Endothelial cell of umbilical vein (primary cell): ENCODE measurements around the gene GPRASP2. TPM values are rescaled to one million over a fixed set of nuclear protein-coding genes. Genes with fewer than 3 reads are reported as not detected.
A peak's percentile ranks its signal among the peaks of the same experiment; 100 is the strongest.

Source experiments
- BruUV-seq: library from RNA; stranded (reverse); fragments of 400-500 nt; replicated peaks from 2 replicates; lab custom pipeline; 2021; lab: Mats Ljungman, UMichigan
- CTCF ChIA-PET: fragments of 300-600, 350-600 bp; sonication (Branson Sonifier 250); formaldehyde crosslinking; loops from one replicate; lab custom pipeline; 2021; ENCODE audit warnings: antibody characterized with exemption, inconsistent platforms; lab: Charles Lee
- POLR2A ChIA-PET: fragments of 300-600, 350-600 bp; sonication (Branson Sonifier 250); formaldehyde crosslinking; loops from one replicate; lab custom pipeline; 2021; ENCODE audit warnings: antibody characterized with exemption, inconsistent platforms; lab: Charles Lee
- DNase-seq: peaks from one replicate; pipeline ENCODE4 v3.0.0-alpha.2; 2011; ENCODE audit warnings: low read depth, low spot score
- FAIRE-seq: peaks from 2 replicates; lab custom pipeline; 2011; peaks lifted over from hg19 to GRCh38; lab: Jason Lieb, UNC
- H2AFZ ChIP-seq: 2 replicates; pipeline ENCODE4 v1.6.0; 2012; ENCODE audit warnings: low read depth, low read length, control low read depth, inconsistent platforms
- H3K27ac ChIP-seq: 2 replicates; pipeline ENCODE4 v1.5.1; 2011; ENCODE audit warnings: low read depth, mild to moderate bottlenecking, control low read depth, low read length, moderate library complexity; ENCODE audit not compliant: insufficient read depth
- H3K27me3 ChIP-seq, 2 experiments: 2 replicates each; pipeline versions ENCODE4 v1.6.0 to v1.6.1; 2011; ENCODE audit warnings: low read length in 2 of 2, mixed read lengths in 1 of 2; ENCODE audit not compliant: control insufficient read depth in 2 of 2, insufficient read depth in 2 of 2
- H3K36me3 ChIP-seq, 2 experiments: 2 replicates in 1 of 2; 3 replicates in 1 of 2; pipeline ENCODE4 v1.5.1; 2011; ENCODE audit warnings: low read length in 2 of 2, mild to moderate bottlenecking in 1 of 2, moderate library complexity in 1 of 2; ENCODE audit not compliant: control insufficient read depth in 2 of 2, insufficient read depth in 2 of 2; ENCODE audit errors: extremely low read depth in 1 of 2
- H3K4me1 ChIP-seq: 3 replicates; pipeline ENCODE4 v1.5.1; 2011; ENCODE audit warnings: mild to moderate bottlenecking, low read length; ENCODE audit not compliant: control insufficient read depth, insufficient read depth; ENCODE audit errors: extremely low read depth
- H3K4me2 ChIP-seq: 2 replicates; pipeline ENCODE4 v1.6.1; 2011; ENCODE audit warnings: low read length, control low read depth, mixed read lengths; ENCODE audit not compliant: insufficient read depth
- H3K4me3 ChIP-seq, 3 experiments: fragments of 200-600 bp in 1 of 3; sonication (generic), shearing (Covaris generic) in 1 of 3; replicated peaks in 1 of 3; 2 replicates each; pipeline ENCODE4 v1.5.1; 2011 to 2016; ENCODE audit warnings: control low read depth in 3 of 3, low read length in 3 of 3, mild to moderate bottlenecking in 2 of 3, inconsistent platforms in 1 of 3, low read depth in 1 of 3, moderate library complexity in 1 of 3; ENCODE audit not compliant: insufficient read depth in 1 of 3
- H3K79me2 ChIP-seq: 2 replicates; pipeline ENCODE4 v1.6.0; 2012; ENCODE audit warnings: low read length, inconsistent platforms; ENCODE audit not compliant: control insufficient read depth, insufficient read depth
- H3K9ac ChIP-seq: replicated peaks from 2 replicates; pipeline ENCODE3; 2011; ENCODE audit warnings: low read length, control low read depth; ENCODE audit not compliant: insufficient read depth; ENCODE audit errors: extremely low read depth
- H3K9me1 ChIP-seq: replicated peaks from 3 replicates; pipeline ENCODE4 v1.6.0; 2011; ENCODE audit warnings: mild to moderate bottlenecking, low read length; ENCODE audit not compliant: control insufficient read depth, insufficient read depth; ENCODE audit errors: extremely low read depth
- H3K9me3 ChIP-seq: replicated peaks from 2 replicates; pipeline ENCODE4 v1.5.1; 2012; ENCODE audit warnings: low read length, inconsistent platforms; ENCODE audit not compliant: control insufficient read depth, insufficient read depth
- H4K20me1 ChIP-seq: replicated peaks from 2 replicates; pipeline ENCODE3; 2011; ENCODE audit warnings: mild to moderate bottlenecking, low read length; ENCODE audit not compliant: control insufficient read depth, insufficient read depth; ENCODE audit errors: extremely low read depth
- CTCF ChIP-seq, 2 donors: IDR thresholded peaks; 1 replicate in 1 of 2; 2 replicates in 1 of 2; pipeline ENCODE4 v1.5.1; 2011; ENCODE audit warnings: low read length in 2 of 2, mild to moderate bottlenecking in 2 of 2, moderate library complexity in 2 of 2, control low read depth in 1 of 2, inconsistent platforms in 1 of 2, low read depth in 1 of 2; ENCODE audit not compliant: insufficient read depth in 1 of 2; ENCODE audit errors: extremely low read depth in 1 of 2
- EZH2 ChIP-seq: IDR thresholded peaks from 2 replicates; pipeline ENCODE4 v1.6.1; 2012; ENCODE audit warnings: borderline replicate concordance, low read depth, mild to moderate bottlenecking, moderate library complexity, low read length, inconsistent platforms; ENCODE audit not compliant: severe bottlenecking
- FOS ChIP-seq: IDR thresholded peaks from 2 replicates; pipeline ENCODE4 v1.6.1; 2011; ENCODE audit warnings: mild to moderate bottlenecking, low read length, moderate library complexity, borderline replicate concordance; ENCODE audit not compliant: insufficient read depth
- GATA2 ChIP-seq: IDR thresholded peaks from 2 replicates; pipeline ENCODE4 v1.7.0; 2011; ENCODE audit warnings: low read depth, mild to moderate bottlenecking, moderate library complexity, mixed read lengths, low read length; ENCODE audit not compliant: insufficient read length, insufficient read depth
- JUN ChIP-seq: IDR thresholded peaks from 2 replicates; pipeline ENCODE4 v1.6.1; 2011; ENCODE audit warnings: borderline replicate concordance, low read depth; ENCODE audit not compliant: insufficient read length, insufficient read depth
- MAX ChIP-seq: IDR thresholded peaks from 2 replicates; pipeline ENCODE4 v1.6.1; 2011; ENCODE audit not compliant: insufficient read depth, insufficient read length
- MYC ChIP-seq: IDR thresholded peaks from one replicate; pipeline ENCODE4 v1.6.1; 2011; ENCODE audit warnings: mild to moderate bottlenecking, low read depth, low read length
- POLR2A ChIP-seq: IDR thresholded peaks from 2 replicates; pipeline ENCODE4 v1.6.1; 2012; ENCODE audit warnings: low read depth, mild to moderate bottlenecking, control low read depth, low read length
- POLR2AphosphoS5 ChIP-seq: IDR thresholded peaks from 2 replicates; pipeline ENCODE4 v1.6.1; 2012; ENCODE audit warnings: low read depth, mild to moderate bottlenecking, control low read depth, low read length, moderate library complexity; ENCODE audit not compliant: insufficient read depth
- dilution Hi-C: fragments of 300-500 bp; cut with MboI; formaldehyde crosslinking; loops from one replicate; pipeline ENCODE4 v1.15.0; 2019; ENCODE audit warnings: low sequenced_read_pairs; ENCODE audit not compliant: extremely low pct_ligation_motif_present
- intact Hi-C: fragments of 100-400 bp; cut with micrococcal nuclease; formaldehyde crosslinking; loops from one replicate; pipeline ENCODE4 v1.10.0; 2022
- polyA plus RNA-seq, 4 experiments: library from polyadenylated mRNA; depleted of rRNA in 3 of 4; stranded (reverse) in 3 of 4; unstranded in 1 of 4; fragments of >200 nt; gene quantifications; 2 replicates each; pipeline versions ENCODE4 v1.2.1 to v1.2.3, GENCODE V29; 2011 to 2012; ENCODE audit warnings: missing spikeins in 1 of 4
- total RNA-seq: library from RNA; stranded (reverse); gene quantifications from 2 replicates; pipeline ENCODE4 v1.2.3, GENCODE V29; 2021

Gene GPRASP2
- total and polyA plus RNA-seq, 2 donors (not counting 3 experiments of a cell fraction or from before 2014, with no cell fraction given) = 4.9 to 6.5 TPM

GRCh38 chrX:102696306-102696705 lies 15.9 kb upstream of the GPRASP2 start:
- H3K9ac ChIP-seq = no peak overlapping the region
- TF ChIP-seq POLR2A = no peak
- TF ChIP-seq CTCF (IDR thresholded peaks at IDR 0.05; ENCODE audit: extremely low read depth in 1 of 2, insufficient read depth in 1 of 2, low read depth in 1 of 2, low read length in 2 of 2) = no peak
- BruUV-seq = no TSS peak
- no peak overlapping the region for H3K4me2 ChIP-seq
- H3K36me3 ChIP-seq = no peaks in the 10 kb centered on the region
- no peaks in the 10 kb centered on the region for H4K20me1 ChIP-seq
- FAIRE-seq = no peak
- H3K9me1 ChIP-seq = no peaks in the 10 kb centered on the region
- no peak overlapping the region for H3K27ac ChIP-seq
- H3K4me1 ChIP-seq = no peaks in the 10 kb centered on the region
- no peaks in the 10 kb centered on the region for H3K9me3 ChIP-seq
- no peak for DNase-seq
- ChIA-PET CTCF (no interaction called here), POLR2A (no interaction called here)
- H3K27me3 ChIP-seq = no peaks in the 10 kb centered on the region
- H3K4me3 ChIP-seq = no peak overlapping the region
- no peak overlapping the region for H2AFZ ChIP-seq
- no peaks in the 10 kb centered on the region for H3K79me2 ChIP-seq
- intact Hi-C loops (no loop called here), dilution Hi-C loops (no loop called here)

GRCh38 chrX:102697494-102697893 lies 14.8 kb upstream of the GPRASP2 start:
- no peak overlapping the region for H3K4me2 ChIP-seq
- DNase-seq (peak; percentile 35), FAIRE-seq (no peak)
- POLR2A ChIA-PET = no interaction called here
- H3K9me1 ChIP-seq = no peaks in the 10 kb centered on the region
- H3K79me2 ChIP-seq = no peaks in the 10 kb centered on the region
- no peaks in the 10 kb centered on the region for H3K4me1 ChIP-seq
- no peak overlapping the region for H3K9ac ChIP-seq
- no peak for TF ChIP-seq CTCF (IDR thresholded peaks at IDR 0.05; ENCODE audit: extremely low read depth in 1 of 2, insufficient read depth in 1 of 2, low read depth in 1 of 2, low read length in 2 of 2)
- no peak for TF ChIP-seq POLR2A
- TF ChIP-seq JUN = no peak
- TF ChIP-seq POLR2AphosphoS5 = no peak
- no peak for TF ChIP-seq FOS
- no peak for TF ChIP-seq GATA2
- no peak for TF ChIP-seq EZH2
- TF ChIP-seq MYC = no peak
- TF ChIP-seq MAX = no peak
- H3K9me3 ChIP-seq = no peaks in the 10 kb centered on the region
- H3K36me3 ChIP-seq = no peaks in the 10 kb centered on the region
- dilution Hi-C loops (no loop called here), intact Hi-C loops (no loop called here)
- no peaks in the 10 kb centered on the region for H3K27me3 ChIP-seq
- no TSS peak for BruUV-seq
- H4K20me1 ChIP-seq = no peaks in the 10 kb centered on the region
- H2AFZ ChIP-seq = no peak overlapping the region
- H3K27ac ChIP-seq = no peak overlapping the region
- H3K4me3 ChIP-seq = no peak overlapping the region
- CTCF ChIA-PET = no interaction called here
